Pancreas (tissue), 10 donors: ENCODE results near the gene CAPN5. TPM values are rescaled to one million over a fixed set of nuclear protein-coding genes. Genes with fewer than 3 reads are reported as not detected.

Experiments
- ATAC-seq, 4 donors: fragments of 200-7000 bp; cut with Tn5 transposase; one replicate each; pipeline versions ENCODE4 v1.8.0 to v1.9.1; 2020; ENCODE audit warnings: mild to moderate bottlenecking in 4 of 4, moderate library complexity in 4 of 4
- DNase-seq, 6 donors: peaks; one replicate each; pipeline ENCODE4 v3.0.0-alpha.2; 2020
- FAIRE-seq: peaks from 2 replicates; lab custom pipeline; 2012; peaks lifted over from hg19 to GRCh38; lab: Jason Lieb, UNC
- H3K27ac ChIP-seq, 4 donors: fragments of 200-600 bp; sonication (generic); 1 replicate in 3 of 4; 2 replicates in 1 of 4; pipeline versions ENCODE4 v1.5.0 to v1.8.0; 2020
- H3K27me3 ChIP-seq, 4 donors: fragments of 200-600 bp; one replicate each; pipeline ENCODE4 v1.8.0; 2021
- H3K36me3 ChIP-seq, 3 donors: fragments of 200-600 bp; sonication (generic) in 1 of 3; one replicate each; pipeline versions ENCODE4 v1.5.0 to v1.8.0; 2020 to 2021
- H3K4me1 ChIP-seq, 3 donors: fragments of 200-600 bp; one replicate each; pipeline ENCODE4 v1.8.0; 2021
- H3K4me3 ChIP-seq, 4 donors: fragments of 200-600 bp; sonication (generic) in 2 of 4; one replicate each; pipeline versions ENCODE4 v1.5.0 to v1.8.0; 2020 to 2021
- H3K9me3 ChIP-seq, 4 donors: fragments of 200-600 bp; one replicate each; pipeline ENCODE4 v1.8.0; 2021
- CTCF ChIP-seq, 4 donors: fragments of 200-600 bp; sonication (generic) in 3 of 4; IDR thresholded peaks; one replicate each; pipeline versions ENCODE4 v1.5.0 to v1.8.0; 2021; ENCODE audit warnings: antibody characterized with exemption in 4 of 4
- WGBS, 2 donors: extraction: QIAGEN DNeasy Blood & Tissue Kit; methylation state at CpG; one replicate each; pipeline ENCODE4 v1.1.7; 2013; 5-methylcytosine and 5-hydroxymethylcytosine counted together
- intact Hi-C, 3 donors: fragments of 100-400 bp; cut with DNase I; formaldehyde crosslinking; loops; one replicate each; pipeline versions ENCODE4 v1.11.1 to v1.14.2; 2022
- polyA plus RNA-seq, 2 donors: library from polyadenylated mRNA; stranded (reverse); fragments of 200-250 nt; gene quantifications; one replicate each; pipeline ENCODE4 v1.2.3, GENCODE V29; 2013
- total RNA-seq, 6 donors: library from RNA; stranded (reverse); fragmentation: NEBNext Ultra II Directional in 4 of 6; extraction: Animal tissue kit (Norgen Biotek cat#: 25700) in 4 of 6; gene quantifications; one replicate each; pipeline versions ENCODE4 v1.2.1 to v1.2.4, GENCODE V29; 2021 to 2023
- donor health status: healthy with polysubstance abuse.
- donor health status: DM: no; HTN: no; CAD: no; lungs with moderate emphysema.
- donor health status: DM: no; HTN: no; CAD: no.
- donor health status: control.
- donor health status: control.
- donor health status: Bipolar disorder and iron deficiency.
- donor health status: DM: yes; HTN: yes; CAD: no.
- donor health status: DM: no; HTN: no; CAD: no.
- donor health status: DM: no; HTN: no; CAD: no.
- donor health status: DM: yes; HTN: yes; CAD: no.

Gene CAPN5
- total and polyA plus RNA-seq, 8 donors, result 3.3 to 11.0 (median 6.1) TPM

- no peak overlapping the region for H3K4me3 ChIP-seq
- DNase-seq, result peak in 1 of 6 donors; percentile 45
- no peak for ATAC-seq
- H3K4me1 ChIP-seq, result no peaks in the 10 kb centered on the region
- H3K36me3 ChIP-seq, result no peaks in the 10 kb centered on the region
- 82 to 85% methylated on average over 20 of the region's 20 CpGs for WGBS, 2 donors
- H3K9me3 ChIP-seq, result no peaks in the 10 kb centered on the region
- TF ChIP-seq CTCF (IDR thresholded peaks at IDR 0.05), result no peak
- no peaks in the 10 kb centered on the region for H3K27me3 ChIP-seq
- no peak for FAIRE-seq
- intact Hi-C loops, result no loop called here
- H3K27ac ChIP-seq, result no peak overlapping the region
Observed at GRCh38 chr11:77153276-77154185, 86.8 kb downstream of the CAPN5 start.

- Histone ChIP-seq H3K27me3 (no peaks in the 10 kb centered on the region), H3K9me3 (no peaks in the 10 kb centered on the region), H3K4me3 (no peak overlapping the region), H3K27ac (no peak overlapping the region), H3K36me3 (no peaks in the 10 kb centered on the region), H3K4me1 (no peaks in the 10 kb centered on the region)
- TF ChIP-seq CTCF (IDR thresholded peaks at IDR 0.05), result no peak
- peak in 3 of 4 donors; percentile 27 to 53 (median 49) for ATAC-seq
- 57 to 65% methylated on average over 10 of the region's 10 CpGs for WGBS, 2 donors
- peak in 1 of 6 donors; percentile 44 for DNase-seq
- FAIRE-seq, result no peak
- intact Hi-C loops, result no loop called here
Observed at GRCh38 chr11:77154381-77155081, 87.8 kb downstream of the CAPN5 start.

- ATAC-seq (no peak), DNase-seq (no peak), FAIRE-seq (no peak)
- Histone ChIP-seq H3K4me1 (no peaks in the 10 kb centered on the region), H3K27ac (no peak overlapping the region), H3K4me3 (no peak overlapping the region), H3K27me3 (no peaks in the 10 kb centered on the region), H3K36me3 (no peaks in the 10 kb centered on the region), H3K9me3 (no peaks in the 10 kb centered on the region)
- TF ChIP-seq CTCF (IDR thresholded peaks at IDR 0.05), result no peak
- intact Hi-C loops, result no loop called here
- WGBS, 2 donors, result 96 to 97% methylated on average over 3 of the region's 4 CpGs
Observed at GRCh38 chr11:77155082-77155475, 88.3 kb downstream of the CAPN5 start.

- H3K4me3 ChIP-seq, result no peak overlapping the region
- no peaks in the 10 kb centered on the region for H3K27me3 ChIP-seq
- no peak overlapping the region for H3K27ac ChIP-seq
- FAIRE-seq, result no peak
- 87 to 89% methylated on average over 13 of the region's 13 CpGs for WGBS, 2 donors
- no peak for ATAC-seq
- intact Hi-C loops, result no loop called here
- peak in 1 of 6 donors; percentile 20 for DNase-seq
- H3K4me1 ChIP-seq, result no peaks in the 10 kb centered on the region
- no peak for TF ChIP-seq CTCF (IDR thresholded peaks at IDR 0.05)
- H3K36me3 ChIP-seq, result no peaks in the 10 kb centered on the region
- H3K9me3 ChIP-seq, result no peaks in the 10 kb centered on the region
Observed at GRCh38 chr11:77155556-77156130, 88.9 kb downstream of the CAPN5 start.
